Spleen (tissue), 13 donors: Measurements from ENCODE around the gene OR1A1. TPM values are rescaled to one million over a fixed set of nuclear protein-coding genes. Genes with fewer than 3 reads are reported as not detected.

ENCODE experiments used
- DNase-seq: peaks from one replicate; pipeline ENCODE4 v3.0.0-alpha.2; 2020
- H3K27ac ChIP-seq, 8 donors: fragments of 200-600 bp; sonication (generic) in 7 of 8; 1 replicate in 4 of 8; 2 replicates in 4 of 8; pipeline versions ENCODE4 v1.5.0 to v1.8.0; 2016 to 2021; ENCODE audit warnings: inconsistent platforms in 4 of 8, mild to moderate bottlenecking in 4 of 8, moderate library complexity in 1 of 8
- H3K27me3 ChIP-seq, 7 donors: fragments of 200-600 bp; sonication (generic) in 6 of 7; replicated peaks in 1 of 7; 1 replicate in 4 of 7; 2 replicates in 3 of 7; pipeline versions ENCODE4 v1.5.0 to v1.8.0; 2016 to 2021; ENCODE audit warnings: inconsistent platforms in 3 of 7, mild to moderate bottlenecking in 1 of 7
- H3K36me3 ChIP-seq, 6 donors: fragments of 200-600 bp; sonication (generic) in 5 of 6; 1 replicate in 4 of 6; 2 replicates in 2 of 6; pipeline versions ENCODE4 v1.5.0 to v1.8.0; 2016 to 2021; ENCODE audit warnings: inconsistent platforms in 2 of 6
- H3K4me1 ChIP-seq, 6 donors: fragments of 200-600 bp; sonication (generic) in 5 of 6; 1 replicate in 3 of 6; 2 replicates in 3 of 6; pipeline versions ENCODE4 v1.5.0 to v1.8.0; 2016 to 2021; ENCODE audit warnings: inconsistent platforms in 3 of 6
- H3K4me3 ChIP-seq, 8 donors: fragments of 200-600 bp; sonication (generic) in 7 of 8; 1 replicate in 4 of 8; 2 replicates in 4 of 8; pipeline versions ENCODE4 v1.5.0 to v1.8.0; 2016 to 2021; ENCODE audit warnings: inconsistent platforms in 4 of 8, mild to moderate bottlenecking in 4 of 8, moderate library complexity in 2 of 8
- H3K9me3 ChIP-seq, 8 donors: fragments of 200-600 bp; sonication (generic) in 7 of 8; 1 replicate in 4 of 8; 2 replicates in 4 of 8; pipeline versions ENCODE4 v1.5.0 to v1.8.0; 2016 to 2021; ENCODE audit warnings: inconsistent platforms in 4 of 8
- POLR2A ChIP-seq, 3 donors: fragments of 450-650 bp; IDR thresholded peaks; one replicate each; pipeline ENCODE4 v1.5.1; 2017; ENCODE audit warnings: antibody characterized with exemption in 3 of 3, mild to moderate bottlenecking in 1 of 3
- POLR2AphosphoS5 ChIP-seq, 3 donors: sonication (generic); formaldehyde crosslinking; IDR thresholded peaks; one replicate each; pipeline ENCODE4 v1.5.1; 2017; ENCODE audit warnings: antibody characterized with exemption in 3 of 3
- WGBS, 5 donors: extraction: QIAGEN DNeasy Blood & Tissue Kit in 3 of 5; methylation state at CpG; one replicate each; pipeline versions ENCODE4 v1.1.5 to v1.1.7; 2013 to 2018; 5-methylcytosine and 5-hydroxymethylcytosine counted together
- intact Hi-C: fragments of 100-400 bp; cut with DNase I; formaldehyde crosslinking; loops from one replicate; pipeline ENCODE4 v1.15.0; 2023; ENCODE audit warnings: low total_unique reads
- long read RNA-seq, 2 donors: transcript quantifications; one replicate each; lab custom pipeline, GENCODE V29; 2026
- polyA plus RNA-seq, 3 donors: library from polyadenylated mRNA; stranded (reverse); fragments of 200-250 nt; gene quantifications; one replicate each; pipeline ENCODE4 v1.2.1, GENCODE V29; 2013
- total RNA-seq, 7 donors: library from RNA; depleted of rRNA in 3 of 7; stranded (reverse); fragments of >200 nt in 3 of 7; fragmentation: NEBNext Ultra II Directional in 4 of 7; extraction: Animal tissue kit (Norgen Biotek cat#: 25700) in 4 of 7; gene quantifications; one replicate each; pipeline versions ENCODE4 v1.1.0 to v1.2.1, GENCODE V29; 2016 to 2021
- TF ChIP-seq, protein P1 (sequence below), 11 experiments: fragments of 200-600 bp in 7 of 11; fragments of 450-650 bp in 4 of 11; sonication (generic) in 4 of 11; IDR thresholded peaks in 8 of 11; conservative IDR thresholded peaks in 3 of 11; 1 replicate in 7 of 11; 2 replicates in 4 of 11; pipeline versions ENCODE4 v1.4.0 to v1.8.0; 2016 to 2021; ENCODE audit warnings: antibody characterized with exemption in 11 of 11, inconsistent platforms in 4 of 11, mild to moderate bottlenecking in 1 of 11
- donor health status: healthy with polysubstance abuse.
- donor health status: DM: no; HTN: no; CAD: no; lungs with moderate emphysema.
- donor health status: DM: no; HTN: no; CAD: no.
- donor health status: Bipolar disorder and iron deficiency.
- donor health status: healthy.
- donor health status: DM: no; HTN: no; CAD: no.
- donor health status: DM: yes; HTN: yes; CAD: no.

The OR1A1 gene
- total RNA-seq (not detected), polyA plus RNA-seq (not detected)
- long read RNA-seq, donor 1: 0 reads
- long read RNA-seq, donor 2: 0 reads

- Histone ChIP-seq H3K36me3 (no peaks in the 10 kb centered on the region), H3K4me3 (no peak within 1 kb of the TSS), H3K9me3 (peaks cover 0 to 20% (median 13%) of the 10 kb centered on the region in 8 donors), H3K27ac (no peak within 1 kb of the TSS), H3K27me3 (no peaks in the 10 kb centered on the region), H3K4me1 (no peaks in the 10 kb centered on the region)
- WGBS, 5 donors: 73 to 81% (median 77%) methylated on average over 6 to 7 of the region's 7 CpGs
- TF ChIP-seq, protein P1, sequence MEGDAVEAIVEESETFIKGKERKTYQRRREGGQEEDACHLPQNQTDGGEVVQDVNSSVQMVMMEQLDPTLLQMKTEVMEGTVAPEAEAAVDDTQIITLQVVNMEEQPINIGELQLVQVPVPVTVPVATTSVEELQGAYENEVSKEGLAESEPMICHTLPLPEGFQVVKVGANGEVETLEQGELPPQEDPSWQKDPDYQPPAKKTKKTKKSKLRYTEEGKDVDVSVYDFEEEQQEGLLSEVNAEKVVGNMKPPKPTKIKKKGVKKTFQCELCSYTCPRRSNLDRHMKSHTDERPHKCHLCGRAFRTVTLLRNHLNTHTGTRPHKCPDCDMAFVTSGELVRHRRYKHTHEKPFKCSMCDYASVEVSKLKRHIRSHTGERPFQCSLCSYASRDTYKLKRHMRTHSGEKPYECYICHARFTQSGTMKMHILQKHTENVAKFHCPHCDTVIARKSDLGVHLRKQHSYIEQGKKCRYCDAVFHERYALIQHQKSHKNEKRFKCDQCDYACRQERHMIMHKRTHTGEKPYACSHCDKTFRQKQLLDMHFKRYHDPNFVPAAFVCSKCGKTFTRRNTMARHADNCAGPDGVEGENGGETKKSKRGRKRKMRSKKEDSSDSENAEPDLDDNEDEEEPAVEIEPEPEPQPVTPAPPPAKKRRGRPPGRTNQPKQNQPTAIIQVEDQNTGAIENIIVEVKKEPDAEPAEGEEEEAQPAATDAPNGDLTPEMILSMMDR (IDR thresholded peaks at IDR 0.05 in 8 of 11, conservative IDR thresholded peaks at IDR 0.05 in 3 of 11): no peak
- TF ChIP-seq POLR2A (IDR thresholded peaks at IDR 0.05): no peak
- TF ChIP-seq POLR2AphosphoS5 (IDR thresholded peaks at IDR 0.05): no peak
- DNase-seq: no peak
- intact Hi-C loops: no loop called here
These were observed at the start of gene OR1A1 for GRCh38 chr17:3207367-3207766. Gene OR1A1, plus strand, starts transcription at chr17:3207667. Its CDS starts 7,954 bp downstream, at chr17:3215621.

DNA sequence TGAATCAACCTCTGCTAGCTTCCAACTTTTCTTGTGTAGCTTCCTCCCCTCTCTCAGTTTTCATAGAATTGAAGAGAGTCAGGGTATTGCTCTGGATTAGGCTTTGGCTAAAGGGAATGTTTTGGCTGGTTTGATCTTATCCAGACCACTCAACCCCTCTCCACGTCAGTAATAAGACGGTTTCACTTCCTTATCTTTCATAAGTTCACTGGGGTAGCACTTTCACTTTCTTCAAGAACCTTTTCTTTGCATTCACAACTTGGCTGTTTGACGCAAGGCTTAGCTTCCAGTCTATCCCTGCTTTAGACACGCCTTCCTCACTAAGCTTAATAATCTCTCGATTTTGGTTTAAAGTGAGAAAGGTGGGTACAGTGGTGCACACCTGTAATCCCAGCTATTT lies 39.9 kb upstream of the OR1A1 start:
- H3K36me3 ChIP-seq: no peaks in the 10 kb centered on the region
- DNase-seq: no peak
- peaks cover 0 to 10% (median 0%) of the 10 kb centered on the region in 6 donors for H3K4me1 ChIP-seq
- H3K27ac ChIP-seq: peak overlapping the region in 1 of 8 donors; percentile 36
- TF ChIP-seq, protein P1 (IDR thresholded peaks at IDR 0.05 in 8 of 11, conservative IDR thresholded peaks at IDR 0.05 in 3 of 11): no peak
- TF ChIP-seq POLR2A (IDR thresholded peaks at IDR 0.05) (no peak), POLR2AphosphoS5 (IDR thresholded peaks at IDR 0.05) (no peak)
- H3K9me3 ChIP-seq: peaks cover 0 to 25% (median 14%) of the 10 kb centered on the region in 8 donors
- H3K4me3 ChIP-seq: no peak overlapping the region
- intact Hi-C loops: no loop called here
- 40 to 50% (median 46%) methylated on average over 5 of the region's 5 CpGs for WGBS, 5 donors
- peaks cover 0 to 35% (median 0%) of the 10 kb centered on the region in 7 donors for H3K27me3 ChIP-seq

- TF ChIP-seq POLR2A (IDR thresholded peaks at IDR 0.05) (no peak), POLR2AphosphoS5 (IDR thresholded peaks at IDR 0.05) (no peak)
- TF ChIP-seq, protein P1 (IDR thresholded peaks at IDR 0.05 in 8 of 11, conservative IDR thresholded peaks at IDR 0.05 in 3 of 11): no peak
- no peaks in the 10 kb centered on the region for H3K4me1 ChIP-seq
- no peak for DNase-seq
- no peak overlapping the region for H3K4me3 ChIP-seq
- no peaks in the 10 kb centered on the region for H3K9me3 ChIP-seq
- 36 to 48% (median 40%) methylated on average over 4 of the region's 4 CpGs for WGBS, 5 donors
- intact Hi-C loops: no loop called here
- H3K36me3 ChIP-seq: no peaks in the 10 kb centered on the region
- H3K27ac ChIP-seq: no peak overlapping the region
- peaks cover 0 to 11% (median 0%) of the 10 kb centered on the region in 7 donors for H3K27me3 ChIP-seq
These were observed 17.5 kb upstream of the OR1A1 start for GRCh38 chr17:3189961-3190360.

DNA sequence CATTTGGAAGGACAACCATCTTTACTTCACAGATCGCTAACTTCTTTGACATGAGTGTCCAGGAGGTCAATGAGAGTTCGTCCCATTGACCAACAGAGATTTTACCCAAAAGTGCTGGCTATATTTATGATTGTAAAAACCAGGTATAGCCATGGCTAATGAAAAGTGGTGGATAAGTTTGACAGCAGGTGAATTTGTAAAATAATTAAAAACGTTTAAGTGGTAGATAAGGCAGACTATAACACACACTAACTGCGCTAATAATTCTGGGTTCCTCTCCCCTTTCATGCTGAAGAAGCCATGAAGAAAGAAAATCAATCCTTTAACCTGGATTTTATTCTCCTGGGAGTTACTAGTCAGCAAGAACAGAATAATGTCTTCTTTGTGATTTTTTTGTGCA lies 10.2 kb upstream of the OR1A1 start, which contains the start of gene OR1A2:
Gene OR1A2 (plus strand): TSS at position 301 of the 400 bp plus-strand sequence. CDS start 0 bp downstream, at position 301.
- intact Hi-C loops: no loop called here
- TF ChIP-seq POLR2A (IDR thresholded peaks at IDR 0.05): no peak
- TF ChIP-seq POLR2AphosphoS5 (IDR thresholded peaks at IDR 0.05): no peak
- TF ChIP-seq, protein P1 (IDR thresholded peaks at IDR 0.05 in 8 of 11, conservative IDR thresholded peaks at IDR 0.05 in 3 of 11): no peak
- DNase-seq: no peak
- Histone ChIP-seq H3K4me1 (no peaks in the 10 kb centered on the region), H3K27ac (no peak within 1 kb of the TSS), H3K4me3 (no peak within 1 kb of the TSS), H3K36me3 (no peaks in the 10 kb centered on the region), H3K9me3 (peaks cover 0 to 18% (median 15%) of the 10 kb centered on the region in 8 donors), H3K27me3 (peaks cover 0 to 31% (median 0%) of the 10 kb centered on the region in 7 donors)
- WGBS, 5 donors: 74 to 91% (median 81%) methylated on average over 4 of the region's 4 CpGs
